ENCODE measurements around the gene LHFPL6. TPM values are rescaled to one million over a fixed set of nuclear protein-coding genes. Genes with fewer than 3 reads are reported as not detected.

The LHFPL6 gene
- total RNA-seq, 1 donor from 2014 or later, result 5.3 TPM

DNA sequence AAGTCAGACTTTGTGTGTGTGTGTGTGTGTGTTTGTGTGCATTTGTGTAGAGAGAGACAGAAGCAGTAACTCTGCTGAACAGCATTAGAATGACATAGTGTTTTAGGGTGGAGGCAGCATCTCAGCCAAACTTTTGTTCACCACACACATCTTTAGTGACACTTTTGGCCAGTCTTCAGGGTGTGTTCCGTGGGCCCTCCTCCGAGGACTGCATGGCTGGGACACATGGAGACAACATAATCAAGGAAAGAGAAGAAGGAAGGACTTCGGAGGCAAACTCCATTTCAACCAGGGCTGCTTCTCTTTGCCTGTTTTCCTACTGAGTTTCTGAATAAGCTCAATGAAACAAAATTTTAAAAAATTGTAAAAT is 205.1 kb downstream of the LHFPL6 start:
- H3K4me3 ChIP-seq (ENCODE audit: low read depth, low read length), result no peak overlapping the region
- H3K27me3 ChIP-seq (ENCODE audit: control insufficient read depth, insufficient read depth, low read length), result no peaks in the 10 kb centered on the region
- FAIRE-seq (no peak), DNase-seq (ENCODE audit: low read depth) (no peak)
- TF ChIP-seq, protein P1, sequence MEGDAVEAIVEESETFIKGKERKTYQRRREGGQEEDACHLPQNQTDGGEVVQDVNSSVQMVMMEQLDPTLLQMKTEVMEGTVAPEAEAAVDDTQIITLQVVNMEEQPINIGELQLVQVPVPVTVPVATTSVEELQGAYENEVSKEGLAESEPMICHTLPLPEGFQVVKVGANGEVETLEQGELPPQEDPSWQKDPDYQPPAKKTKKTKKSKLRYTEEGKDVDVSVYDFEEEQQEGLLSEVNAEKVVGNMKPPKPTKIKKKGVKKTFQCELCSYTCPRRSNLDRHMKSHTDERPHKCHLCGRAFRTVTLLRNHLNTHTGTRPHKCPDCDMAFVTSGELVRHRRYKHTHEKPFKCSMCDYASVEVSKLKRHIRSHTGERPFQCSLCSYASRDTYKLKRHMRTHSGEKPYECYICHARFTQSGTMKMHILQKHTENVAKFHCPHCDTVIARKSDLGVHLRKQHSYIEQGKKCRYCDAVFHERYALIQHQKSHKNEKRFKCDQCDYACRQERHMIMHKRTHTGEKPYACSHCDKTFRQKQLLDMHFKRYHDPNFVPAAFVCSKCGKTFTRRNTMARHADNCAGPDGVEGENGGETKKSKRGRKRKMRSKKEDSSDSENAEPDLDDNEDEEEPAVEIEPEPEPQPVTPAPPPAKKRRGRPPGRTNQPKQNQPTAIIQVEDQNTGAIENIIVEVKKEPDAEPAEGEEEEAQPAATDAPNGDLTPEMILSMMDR (IDR thresholded peaks at IDR 0.05; ENCODE audit: insufficient read depth, low read length, severe bottlenecking), result no peak
- no peaks in the 10 kb centered on the region for H3K36me3 ChIP-seq (ENCODE audit: control insufficient read depth, insufficient read depth, low read length)

- DNase-seq (ENCODE audit: low read depth), result no peak
- no peaks in the 10 kb centered on the region for H3K27me3 ChIP-seq (ENCODE audit: control insufficient read depth, insufficient read depth, low read length)
Measured at GRCh38 chr13:39397226-39397895, 205.6 kb downstream of the LHFPL6 start.

GRCh38 chr13:39394796-39395678 is 208.0 kb downstream of the LHFPL6 start:
- FAIRE-seq (no peak), DNase-seq (ENCODE audit: low read depth) (no peak)
- TF ChIP-seq, protein P1 (IDR thresholded peaks at IDR 0.05; ENCODE audit: insufficient read depth, low read length, severe bottlenecking), result no peak

More at GRCh38 chr13:39397226-39397895, 205.6 kb downstream of the LHFPL6 start:
- Histone ChIP-seq H3K36me3 (ENCODE audit: control insufficient read depth, insufficient read depth, low read length) (no peaks in the 10 kb centered on the region), H3K4me3 (ENCODE audit: low read depth, low read length) (no peak overlapping the region)
- FAIRE-seq, result no peak
- TF ChIP-seq, protein P1 (IDR thresholded peaks at IDR 0.05; ENCODE audit: insufficient read depth, low read length, severe bottlenecking), result no peak

GRCh38 chr13:39391761-39392160 is 211.2 kb downstream of the LHFPL6 start:
- no peaks in the 10 kb centered on the region for H3K27me3 ChIP-seq (ENCODE audit: control insufficient read depth, insufficient read depth, low read length)
- no peaks in the 10 kb centered on the region for H3K36me3 ChIP-seq (ENCODE audit: control insufficient read depth, insufficient read depth, low read length)
- TF ChIP-seq, protein P1 (IDR thresholded peaks at IDR 0.05; ENCODE audit: insufficient read depth, low read length, severe bottlenecking), result no peak
- no peak overlapping the region for H3K4me3 ChIP-seq (ENCODE audit: low read depth, low read length)
- DNase-seq (ENCODE audit: low read depth) (no peak), FAIRE-seq (no peak)

More at GRCh38 chr13:39394796-39395678, 208.0 kb downstream of the LHFPL6 start:
- Histone ChIP-seq H3K4me3 (ENCODE audit: low read depth, low read length) (no peak overlapping the region), H3K36me3 (ENCODE audit: control insufficient read depth, insufficient read depth, low read length) (no peaks in the 10 kb centered on the region), H3K27me3 (ENCODE audit: control insufficient read depth, insufficient read depth, low read length) (no peaks in the 10 kb centered on the region)

DNA sequence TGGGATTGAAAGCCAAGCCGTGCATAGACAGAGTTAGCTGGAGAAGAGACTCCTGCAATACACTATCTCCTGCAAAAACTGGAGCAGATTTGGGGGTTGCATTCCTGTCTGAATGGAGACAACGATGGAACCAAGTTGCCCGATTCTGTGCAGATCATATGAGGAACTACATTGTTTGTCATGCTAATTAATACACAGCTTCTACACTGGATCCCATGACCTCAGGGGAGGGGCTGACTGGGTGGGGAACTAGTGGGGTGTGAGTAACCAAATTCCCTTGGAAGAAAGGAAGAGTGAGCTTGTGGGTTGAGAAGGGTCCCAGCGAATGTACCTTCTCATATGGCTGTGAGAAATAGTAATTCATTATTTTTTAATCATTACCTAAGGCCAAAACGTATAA is 214.0 kb downstream of the LHFPL6 start:
- Histone ChIP-seq H3K27me3 (ENCODE audit: control insufficient read depth, insufficient read depth, low read length) (no peaks in the 10 kb centered on the region), H3K36me3 (ENCODE audit: control insufficient read depth, insufficient read depth, low read length) (no peaks in the 10 kb centered on the region), H3K4me3 (ENCODE audit: low read depth, low read length) (no peak overlapping the region)
- FAIRE-seq (no peak), DNase-seq (ENCODE audit: low read depth) (no peak)
- TF ChIP-seq, protein P1 (IDR thresholded peaks at IDR 0.05; ENCODE audit: insufficient read depth, low read length, severe bottlenecking), result no peak
